ENCODE measurements around the gene MYH3. TPM values are rescaled to one million over a fixed set of nuclear protein-coding genes. Genes with fewer than 3 reads are reported as not detected.

Gene MYH3
- total RNA-seq, 1 donor from 2014 or later = 2.1 TPM

GRCh38 chr17:10631048-10631700 is 25.9 kb downstream of the MYH3 start:
- H3K27ac Mint-ChIP-seq (ENCODE audit: unreplicated experiment) = no peak overlapping the region
- peak; percentile 74 for DNase-seq (ENCODE audit: low spot score)

GRCh38 chr17:10629706-10630105 is 27.4 kb downstream of the MYH3 start:
- Mint-ChIP-seq H3K9me3 (ENCODE audit: unreplicated experiment) (no peaks in the 10 kb centered on the region), H3K4me3 (ENCODE audit: unreplicated experiment) (no peak overlapping the region), H3K27me3 (ENCODE audit: unreplicated experiment) (peaks cover 2% of the 10 kb centered on the region), H3K27ac (ENCODE audit: unreplicated experiment) (no peak overlapping the region), H3K4me1 (ENCODE audit: unreplicated experiment) (peaks cover 6% of the 10 kb centered on the region), H3K36me3 (ENCODE audit: low read depth, unreplicated experiment) (peaks cover 9% of the 10 kb centered on the region)
- no peak for DNase-seq (ENCODE audit: low spot score)
- TF ChIP-seq CTCF (IDR thresholded peaks at IDR 0.05; ENCODE audit: unreplicated experiment) = no peak

More at GRCh38 chr17:10631048-10631700, 25.9 kb downstream of the MYH3 start:
- H3K4me1 Mint-ChIP-seq (ENCODE audit: unreplicated experiment) = peaks cover 6% of the 10 kb centered on the region
- H3K9me3 Mint-ChIP-seq (ENCODE audit: unreplicated experiment) = no peaks in the 10 kb centered on the region
- peaks cover 9% of the 10 kb centered on the region for H3K36me3 Mint-ChIP-seq (ENCODE audit: low read depth, unreplicated experiment)
- no peak overlapping the region for H3K4me3 Mint-ChIP-seq (ENCODE audit: unreplicated experiment)
- peaks cover 2% of the 10 kb centered on the region for H3K27me3 Mint-ChIP-seq (ENCODE audit: unreplicated experiment)
- peak; percentile 68 for TF ChIP-seq CTCF (IDR thresholded peaks at IDR 0.05; ENCODE audit: unreplicated experiment)

- H3K36me3 Mint-ChIP-seq (ENCODE audit: low read depth, unreplicated experiment) = peaks cover 9% of the 10 kb centered on the region
- DNase-seq (ENCODE audit: low spot score) = peak; percentile 47
- peaks cover 6% of the 10 kb centered on the region for H3K4me1 Mint-ChIP-seq (ENCODE audit: unreplicated experiment)
- no peak overlapping the region for H3K4me3 Mint-ChIP-seq (ENCODE audit: unreplicated experiment)
- peak; percentile 82 for TF ChIP-seq CTCF (IDR thresholded peaks at IDR 0.05; ENCODE audit: unreplicated experiment)
- H3K9me3 Mint-ChIP-seq (ENCODE audit: unreplicated experiment) = no peaks in the 10 kb centered on the region
- H3K27ac Mint-ChIP-seq (ENCODE audit: unreplicated experiment) = no peak overlapping the region
- H3K27me3 Mint-ChIP-seq (ENCODE audit: unreplicated experiment) = peaks cover 2% of the 10 kb centered on the region
Observed at GRCh38 chr17:10628756-10629155, 28.4 kb downstream of the MYH3 start.

- no peak overlapping the region for H3K4me3 Mint-ChIP-seq (ENCODE audit: unreplicated experiment)
- DNase-seq (ENCODE audit: low spot score) = no peak
- TF ChIP-seq CTCF (IDR thresholded peaks at IDR 0.05; ENCODE audit: unreplicated experiment) = no peak
- peaks cover 7% of the 10 kb centered on the region for H3K27me3 Mint-ChIP-seq (ENCODE audit: unreplicated experiment)
- no peaks in the 10 kb centered on the region for H3K9me3 Mint-ChIP-seq (ENCODE audit: unreplicated experiment)
- H3K4me1 Mint-ChIP-seq (ENCODE audit: unreplicated experiment) = peaks cover 6% of the 10 kb centered on the region
- peaks cover 9% of the 10 kb centered on the region for H3K36me3 Mint-ChIP-seq (ENCODE audit: low read depth, unreplicated experiment)
- H3K27ac Mint-ChIP-seq (ENCODE audit: unreplicated experiment) = no peak overlapping the region
Observed at GRCh38 chr17:10626390-10626789, 30.7 kb downstream of the MYH3 start.

GRCh38 chr17:10624969-10625368 is 32.1 kb downstream of the MYH3 start:
- Mint-ChIP-seq H3K36me3 (ENCODE audit: low read depth, unreplicated experiment) (peaks cover 5% of the 10 kb centered on the region), H3K4me3 (ENCODE audit: unreplicated experiment) (no peak overlapping the region), H3K27ac (ENCODE audit: unreplicated experiment) (no peak overlapping the region), H3K4me1 (ENCODE audit: unreplicated experiment) (peaks cover 6% of the 10 kb centered on the region), H3K9me3 (ENCODE audit: unreplicated experiment) (no peaks in the 10 kb centered on the region), H3K27me3 (ENCODE audit: unreplicated experiment) (peaks cover 5% of the 10 kb centered on the region)
- no peak for TF ChIP-seq CTCF (IDR thresholded peaks at IDR 0.05; ENCODE audit: unreplicated experiment)
- no peak for DNase-seq (ENCODE audit: low spot score)

All from endothelial cell (in vitro differentiated cells).